Activated B cell treated with CpG ODN at 0.5 μM for 24 hours (primary cell): Measurements from ENCODE around the gene NCOA6. TPM values are rescaled to one million over a fixed set of nuclear protein-coding genes. Genes with fewer than 3 reads are reported as not detected.
"Not testable (repeated sequence)": the region's sequence is repeated elsewhere in the genome, so short reads cannot be mapped to it uniquely, and the experiment has no call there.

Experiments used
- ATAC-seq: fragments of 200-7000 bp; cut with Tn5 transposase; one replicate; pipeline ENCODE4 v1.10.0; 2021; ENCODE audit warnings: low read depth, mild to moderate bottlenecking, moderate library complexity
- CTCF ChIA-PET: fragments of 350-600 bp; sonication (Branson Sonifier 250); formaldehyde crosslinking; loops from one replicate; lab custom pipeline; 2021; ENCODE audit warnings: antibody characterized with exemption; lab: Charles Lee
- POLR2A ChIA-PET: fragments of 350-600 bp; sonication (Branson Sonifier 250); formaldehyde crosslinking; loops from one replicate; lab custom pipeline; 2021; ENCODE audit warnings: antibody characterized with exemption; lab: Charles Lee
- DNase-seq: peaks from one replicate; pipeline ENCODE4 v3.0.0; 2022
- H3K27ac Mint-ChIP-seq: one replicate; pipeline ENCODE4 v1.8.0; 2020; ENCODE audit warnings: mixed read lengths
- H3K27me3 Mint-ChIP-seq: one replicate; pipeline ENCODE4 v1.8.0; 2021; ENCODE audit warnings: mixed read lengths
- H3K36me3 Mint-ChIP-seq: one replicate; pipeline ENCODE4 v1.8.0; 2021; ENCODE audit warnings: low read depth, mixed read lengths
- H3K4me1 Mint-ChIP-seq: one replicate; pipeline ENCODE4 v1.8.0; 2021; ENCODE audit warnings: mixed read lengths
- H3K4me3 Mint-ChIP-seq: one replicate; pipeline ENCODE4 v1.8.0; 2020; ENCODE audit warnings: mild to moderate bottlenecking, mixed read lengths
- H3K9me3 Mint-ChIP-seq: one replicate; pipeline ENCODE4 v1.8.0; 2020; ENCODE audit warnings: mixed read lengths
- intact Hi-C: fragments of 100-400 bp; cut with micrococcal nuclease; formaldehyde crosslinking; loops from one replicate; pipeline ENCODE4 v1.15.1; 2024
- total RNA-seq: library from RNA; stranded (reverse); gene quantifications from 2 replicates; pipeline ENCODE4 v1.2.3, GENCODE V29; 2022
- TF ChIP-seq, protein P1 (sequence below): fragments of 200-600 bp; IDR thresholded peaks from one replicate; pipeline ENCODE4 v1.8.0; 2022; ENCODE audit warnings: antibody characterized with exemption, mild to moderate bottlenecking

Gene NCOA6
- total RNA-seq, 1 donor from 2014 or later = 24.0 TPM

GRCh38 chr20:34792687-34793363 lies 32.6 kb downstream of the NCOA6 start:
- CTCF ChIA-PET = no interaction called here
- Mint-ChIP-seq H3K9me3 (no peaks in the 10 kb centered on the region), H3K36me3 (peaks cover 22% of the 10 kb centered on the region), H3K4me1 (peaks cover 5% of the 10 kb centered on the region), H3K4me3 (no peak overlapping the region), H3K27me3 (no peaks in the 10 kb centered on the region), H3K27ac (no peak overlapping the region)
- DNase-seq = no peak
- intact Hi-C loops = no loop called here
- no peak for ATAC-seq
- POLR2A ChIA-PET = interaction anchor here (0.6 kb wide), 1 partner anchor 489 kb away, joined by 5 read pairs; no protein-coding TSS in a partner anchor
- TF ChIP-seq, protein P1, sequence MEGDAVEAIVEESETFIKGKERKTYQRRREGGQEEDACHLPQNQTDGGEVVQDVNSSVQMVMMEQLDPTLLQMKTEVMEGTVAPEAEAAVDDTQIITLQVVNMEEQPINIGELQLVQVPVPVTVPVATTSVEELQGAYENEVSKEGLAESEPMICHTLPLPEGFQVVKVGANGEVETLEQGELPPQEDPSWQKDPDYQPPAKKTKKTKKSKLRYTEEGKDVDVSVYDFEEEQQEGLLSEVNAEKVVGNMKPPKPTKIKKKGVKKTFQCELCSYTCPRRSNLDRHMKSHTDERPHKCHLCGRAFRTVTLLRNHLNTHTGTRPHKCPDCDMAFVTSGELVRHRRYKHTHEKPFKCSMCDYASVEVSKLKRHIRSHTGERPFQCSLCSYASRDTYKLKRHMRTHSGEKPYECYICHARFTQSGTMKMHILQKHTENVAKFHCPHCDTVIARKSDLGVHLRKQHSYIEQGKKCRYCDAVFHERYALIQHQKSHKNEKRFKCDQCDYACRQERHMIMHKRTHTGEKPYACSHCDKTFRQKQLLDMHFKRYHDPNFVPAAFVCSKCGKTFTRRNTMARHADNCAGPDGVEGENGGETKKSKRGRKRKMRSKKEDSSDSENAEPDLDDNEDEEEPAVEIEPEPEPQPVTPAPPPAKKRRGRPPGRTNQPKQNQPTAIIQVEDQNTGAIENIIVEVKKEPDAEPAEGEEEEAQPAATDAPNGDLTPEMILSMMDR = no peak

DNA sequence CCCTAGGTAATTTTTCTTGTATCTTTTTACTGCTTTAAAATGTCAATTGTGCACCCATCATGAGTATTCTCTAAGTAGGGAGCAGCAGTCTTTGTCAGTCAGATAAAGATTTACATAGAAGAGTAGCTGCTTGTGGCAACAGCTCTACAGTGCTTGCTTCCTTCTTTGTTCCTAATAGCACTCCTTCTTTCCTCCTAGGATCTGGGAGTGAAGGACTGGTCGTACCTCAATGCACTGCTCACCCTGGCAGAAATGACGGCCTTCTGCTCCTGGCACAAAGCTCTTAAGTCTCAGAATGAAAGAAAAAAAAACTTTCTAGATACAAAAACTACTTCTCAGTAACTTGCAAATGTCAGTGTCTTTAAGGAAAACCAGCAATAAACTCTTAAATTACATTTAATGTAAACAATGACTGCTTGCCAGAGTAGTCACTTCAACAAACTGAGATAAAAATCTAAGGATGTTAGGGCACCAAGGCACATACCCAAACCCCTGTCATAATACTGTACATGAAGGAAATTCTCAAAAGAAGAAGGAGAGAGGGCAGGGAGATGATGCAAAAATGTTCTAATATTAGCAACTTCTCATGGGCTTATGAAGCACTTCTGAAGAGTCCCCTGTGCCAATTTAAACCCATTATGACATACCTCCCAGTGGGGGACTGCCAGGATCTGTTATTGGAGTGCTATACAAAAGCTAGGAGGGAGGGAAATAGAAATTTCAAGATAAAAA lies 34.0 kb downstream of the NCOA6 start:
- no peaks in the 10 kb centered on the region for H3K27me3 Mint-ChIP-seq
- POLR2A ChIA-PET = no interaction called here

GRCh38 chr20:34781220-34781619 lies 44.2 kb downstream of the NCOA6 start:
- ATAC-seq (no peak), DNase-seq (no peak)
- H3K4me1 Mint-ChIP-seq = no peaks in the 10 kb centered on the region
- H3K27me3 Mint-ChIP-seq = no peaks in the 10 kb centered on the region
- POLR2A ChIA-PET = no interaction called here
- H3K27ac Mint-ChIP-seq = no peak overlapping the region
- intact Hi-C loops = no loop called here
- peaks cover 27% of the 10 kb centered on the region for H3K36me3 Mint-ChIP-seq
- CTCF ChIA-PET = interaction anchor here (1.4 kb wide), 1 partner anchor 10 kb away, joined by 3 read pairs; no protein-coding TSS in a partner anchor
- H3K4me3 Mint-ChIP-seq = no peak overlapping the region
- H3K9me3 Mint-ChIP-seq = no peaks in the 10 kb centered on the region
- TF ChIP-seq, protein P1 = no peak

More for the DNA sequence above, 34.0 kb downstream of the NCOA6 start:
- no peak for ATAC-seq
- no peak overlapping the region for H3K4me3 Mint-ChIP-seq
- intact Hi-C loops = no loop called here
- H3K27ac Mint-ChIP-seq = no peak overlapping the region
- H3K36me3 Mint-ChIP-seq = peaks cover 27% of the 10 kb centered on the region
- TF ChIP-seq, protein P1 = no peak
- CTCF ChIA-PET = interaction anchor here (1.1 kb wide), 1 partner anchor 22 kb away, joined by 3 read pairs; no protein-coding TSS in a partner anchor
- no peaks in the 10 kb centered on the region for H3K9me3 Mint-ChIP-seq
- no peak for DNase-seq
- H3K4me1 Mint-ChIP-seq = peaks cover 5% of the 10 kb centered on the region

- H3K27ac Mint-ChIP-seq, H3K4me1 Mint-ChIP-seq, DNase-seq, H3K9me3 Mint-ChIP-seq, H3K27me3 Mint-ChIP-seq, POLR2A ChIA-PET, H3K4me3 Mint-ChIP-seq, ATAC-seq, intact Hi-C loops: not testable (repeated sequence)
- CTCF ChIA-PET = interaction anchor here (2.6 kb wide), 1 partner anchor 11 kb away, joined by 12 read pairs; no protein-coding TSS in a partner anchor
- peaks cover 33% of the 10 kb centered on the region for H3K36me3 Mint-ChIP-seq
Observed at GRCh38 chr20:34780291-34780690, 45.2 kb downstream of the NCOA6 start.

GRCh38 chr20:34776177-34776576 lies 49.3 kb downstream of the NCOA6 start:
- POLR2A ChIA-PET = no interaction called here
- no peaks in the 10 kb centered on the region for H3K4me1 Mint-ChIP-seq

More at GRCh38 chr20:34776177-34776576, 49.3 kb downstream of the NCOA6 start:
- H3K27me3 Mint-ChIP-seq = no peaks in the 10 kb centered on the region
- intact Hi-C loops = no loop called here
- CTCF ChIA-PET = interaction anchor here (0.6 kb wide), 1 partner anchor 238 kb away, joined by 4 read pairs; no protein-coding TSS in a partner anchor
- TF ChIP-seq, protein P1 = no peak
- H3K36me3 Mint-ChIP-seq = peaks cover 53% of the 10 kb centered on the region
- no peak overlapping the region for H3K4me3 Mint-ChIP-seq
- ATAC-seq = no peak
- no peaks in the 10 kb centered on the region for H3K9me3 Mint-ChIP-seq
- H3K27ac Mint-ChIP-seq = no peak overlapping the region
- no peak for DNase-seq
